WTC11 (cell line): ENCODE results near the gene GABRG2.

Experiments used
- ESRRA ChIP-seq: sonication (generic); formaldehyde crosslinking; IDR thresholded peaks from 2 replicates; pipeline ENCODE4 v1.8.1; 2022; ENCODE audit warnings: mild to moderate bottlenecking, missing genetic modification reagents, borderline replicate concordance
- FOXK1 ChIP-seq: sonication (generic); formaldehyde crosslinking; IDR thresholded peaks from 2 replicates; pipeline ENCODE4 v1.8.0; 2022; ENCODE audit warnings: mild to moderate bottlenecking, moderate library complexity, missing genetic modification reagents
- IRF1 ChIP-seq: sonication (generic); formaldehyde crosslinking; IDR thresholded peaks from 2 replicates; pipeline ENCODE4 v1.8.0; 2023; ENCODE audit warnings: missing genetic modification reagents
- STAT6 ChIP-seq: sonication (generic); formaldehyde crosslinking; conservative IDR thresholded peaks from 2 replicates; pipeline ENCODE4 v1.8.1; 2023; ENCODE audit warnings: mild to moderate bottlenecking, low read depth, missing genetic modification reagents, moderate library complexity
- USF1 ChIP-seq: sonication (generic); formaldehyde crosslinking; IDR thresholded peaks from 2 replicates; pipeline ENCODE4 v1.8.0; 2022; ENCODE audit warnings: mild to moderate bottlenecking, missing genetic modification reagents
- ZSCAN18 ChIP-seq: fragments of 250-450 bp; sonication (Bioruptor Pico); IDR thresholded peaks from 2 replicates; pipeline ENCODE4 v2.1.2; 2022; ENCODE audit warnings: mild to moderate bottlenecking, moderate library complexity
- TF ChIP-seq, protein P1 (sequence below): fragments of 200-600 bp; IDR thresholded peaks from 2 replicates; pipeline ENCODE4 v1.8.0; 2022; ENCODE audit warnings: antibody characterized with exemption
- TF ChIP-seq, protein P2 (sequence below): sonication (generic); formaldehyde crosslinking; IDR thresholded peaks from 2 replicates; pipeline ENCODE4 v1.8.1; 2022; ENCODE audit warnings: mild to moderate bottlenecking, missing genetic modification reagents, moderate library complexity, borderline replicate concordance

DNA sequence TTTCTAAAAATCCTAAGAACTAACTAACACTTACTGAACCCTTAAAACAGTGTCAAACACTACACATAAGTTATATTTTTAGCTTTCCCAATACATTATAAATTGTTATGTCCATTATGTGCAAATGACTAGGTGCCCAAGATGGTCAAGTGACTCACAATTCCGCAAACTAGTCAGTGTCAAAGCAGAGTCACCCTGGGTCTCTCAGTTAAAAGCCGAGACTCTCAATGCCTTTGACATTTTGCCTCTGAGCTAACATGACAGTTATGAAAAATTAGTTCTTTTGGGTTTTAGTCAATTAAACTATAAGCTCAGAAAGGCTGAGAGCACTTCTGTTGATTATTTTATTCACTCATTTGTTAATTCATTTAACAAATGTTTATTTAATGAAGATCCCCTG lies 42.3 kb upstream of the GABRG2 start:
- TF ChIP-seq, protein P1, sequence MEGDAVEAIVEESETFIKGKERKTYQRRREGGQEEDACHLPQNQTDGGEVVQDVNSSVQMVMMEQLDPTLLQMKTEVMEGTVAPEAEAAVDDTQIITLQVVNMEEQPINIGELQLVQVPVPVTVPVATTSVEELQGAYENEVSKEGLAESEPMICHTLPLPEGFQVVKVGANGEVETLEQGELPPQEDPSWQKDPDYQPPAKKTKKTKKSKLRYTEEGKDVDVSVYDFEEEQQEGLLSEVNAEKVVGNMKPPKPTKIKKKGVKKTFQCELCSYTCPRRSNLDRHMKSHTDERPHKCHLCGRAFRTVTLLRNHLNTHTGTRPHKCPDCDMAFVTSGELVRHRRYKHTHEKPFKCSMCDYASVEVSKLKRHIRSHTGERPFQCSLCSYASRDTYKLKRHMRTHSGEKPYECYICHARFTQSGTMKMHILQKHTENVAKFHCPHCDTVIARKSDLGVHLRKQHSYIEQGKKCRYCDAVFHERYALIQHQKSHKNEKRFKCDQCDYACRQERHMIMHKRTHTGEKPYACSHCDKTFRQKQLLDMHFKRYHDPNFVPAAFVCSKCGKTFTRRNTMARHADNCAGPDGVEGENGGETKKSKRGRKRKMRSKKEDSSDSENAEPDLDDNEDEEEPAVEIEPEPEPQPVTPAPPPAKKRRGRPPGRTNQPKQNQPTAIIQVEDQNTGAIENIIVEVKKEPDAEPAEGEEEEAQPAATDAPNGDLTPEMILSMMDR: no peak
- TF ChIP-seq ESRRA (CRISPR knock-in tag) (no peak), ZSCAN18 (CRISPR knock-in tag) (no peak), FOXK1 (CRISPR knock-in tag) (no peak), STAT6 (CRISPR knock-in tag) (no peak), IRF1 (CRISPR knock-in tag) (no peak), USF1 (no peak)
- TF ChIP-seq, protein P2, sequence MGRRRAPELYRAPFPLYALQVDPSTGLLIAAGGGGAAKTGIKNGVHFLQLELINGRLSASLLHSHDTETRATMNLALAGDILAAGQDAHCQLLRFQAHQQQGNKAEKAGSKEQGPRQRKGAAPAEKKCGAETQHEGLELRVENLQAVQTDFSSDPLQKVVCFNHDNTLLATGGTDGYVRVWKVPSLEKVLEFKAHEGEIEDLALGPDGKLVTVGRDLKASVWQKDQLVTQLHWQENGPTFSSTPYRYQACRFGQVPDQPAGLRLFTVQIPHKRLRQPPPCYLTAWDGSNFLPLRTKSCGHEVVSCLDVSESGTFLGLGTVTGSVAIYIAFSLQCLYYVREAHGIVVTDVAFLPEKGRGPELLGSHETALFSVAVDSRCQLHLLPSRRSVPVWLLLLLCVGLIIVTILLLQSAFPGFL (CRISPR knock-in tag): no peak
